HL-60/S4 (cell line): ENCODE data around the gene CCR7.

ENCODE experiments used
- in situ Hi-C: fragments of 300-500 bp; cut with MboI; formaldehyde crosslinking; loops from 2 replicates; pipeline ENCODE4 v1.14.3; 2022; ENCODE audit warnings: low sequenced_read_pairs

CCR7 gene

GRCh38 chr17:40564883-40565768 is at the start of gene CCR7:
Gene CCR7 (minus strand): TSS chr17:40565472. CDS start chr17:40565409, 63 bp downstream.
- in situ Hi-C loops, result no loop called here

GRCh38 chr17:40614431-40615067 is 49.3 kb upstream of the CCR7 start:
- in situ Hi-C loops, result no loop called here

- in situ Hi-C loops, result no loop called here
Observed at GRCh38 chr17:40613467-40614154, 48.3 kb upstream of the CCR7 start.

GRCh38 chr17:40612599-40613244 is 47.5 kb upstream of the CCR7 start:
- in situ Hi-C loops, result no loop called here

GRCh38 chr17:40611840-40612474 is 46.7 kb upstream of the CCR7 start:
- in situ Hi-C loops, result no loop called here

GRCh38 chr17:40610359-40610758 is 45.1 kb upstream of the CCR7 start:
- in situ Hi-C loops, result no loop called here

GRCh38 chr17:40608061-40608581 is 42.8 kb upstream of the CCR7 start:
- in situ Hi-C loops, result no loop called here

- in situ Hi-C loops, result no loop called here
Observed at GRCh38 chr17:40607641-40608040, 42.4 kb upstream of the CCR7 start.

- in situ Hi-C loops, result no loop called here
Observed at GRCh38 chr17:40606548-40607353, 41.5 kb upstream of the CCR7 start.

GRCh38 chr17:40605306-40605705 is 40.0 kb upstream of the CCR7 start:
- in situ Hi-C loops, result no loop called here

GRCh38 chr17:40604327-40605080 is 39.2 kb upstream of the CCR7 start:
- in situ Hi-C loops, result no loop called here

- in situ Hi-C loops, result no loop called here
Observed at GRCh38 chr17:40602445-40603443, 37.5 kb upstream of the CCR7 start.

- in situ Hi-C loops, result no loop called here
Observed at GRCh38 chr17:40600486-40601046, 35.3 kb upstream of the CCR7 start.

- in situ Hi-C loops, result no loop called here
Observed at GRCh38 chr17:40599468-40599763, 34.1 kb upstream of the CCR7 start.

- in situ Hi-C loops, result no loop called here
Observed at GRCh38 chr17:40598619-40599467, 33.6 kb upstream of the CCR7 start.

- in situ Hi-C loops, result no loop called here
Observed at GRCh38 chr17:40598301-40598618, 33.0 kb upstream of the CCR7 start.
